Measurements from ENCODE around the gene LRMDA.

DNA sequence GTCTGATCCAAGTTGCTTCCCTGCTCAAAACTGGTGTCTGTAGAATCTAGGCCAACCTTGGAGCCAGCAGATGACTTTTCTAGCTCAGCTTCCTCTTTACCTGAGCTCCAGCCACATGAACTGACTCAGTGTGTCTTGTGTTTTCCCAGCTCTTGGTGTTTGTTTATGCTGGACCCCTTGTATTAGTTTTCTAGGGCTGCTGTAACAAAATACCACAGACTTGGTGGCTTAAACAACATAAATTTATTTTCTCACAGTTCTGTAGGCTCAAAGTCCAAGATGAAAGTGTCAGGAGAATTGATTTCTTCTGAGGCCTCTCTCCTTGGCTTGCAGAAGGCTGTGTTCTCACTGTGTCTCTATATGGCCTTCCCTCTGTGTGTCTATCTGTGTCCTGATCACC is 45.1 kb downstream of the LRMDA start:
- TF ChIP-seq, protein P1, sequence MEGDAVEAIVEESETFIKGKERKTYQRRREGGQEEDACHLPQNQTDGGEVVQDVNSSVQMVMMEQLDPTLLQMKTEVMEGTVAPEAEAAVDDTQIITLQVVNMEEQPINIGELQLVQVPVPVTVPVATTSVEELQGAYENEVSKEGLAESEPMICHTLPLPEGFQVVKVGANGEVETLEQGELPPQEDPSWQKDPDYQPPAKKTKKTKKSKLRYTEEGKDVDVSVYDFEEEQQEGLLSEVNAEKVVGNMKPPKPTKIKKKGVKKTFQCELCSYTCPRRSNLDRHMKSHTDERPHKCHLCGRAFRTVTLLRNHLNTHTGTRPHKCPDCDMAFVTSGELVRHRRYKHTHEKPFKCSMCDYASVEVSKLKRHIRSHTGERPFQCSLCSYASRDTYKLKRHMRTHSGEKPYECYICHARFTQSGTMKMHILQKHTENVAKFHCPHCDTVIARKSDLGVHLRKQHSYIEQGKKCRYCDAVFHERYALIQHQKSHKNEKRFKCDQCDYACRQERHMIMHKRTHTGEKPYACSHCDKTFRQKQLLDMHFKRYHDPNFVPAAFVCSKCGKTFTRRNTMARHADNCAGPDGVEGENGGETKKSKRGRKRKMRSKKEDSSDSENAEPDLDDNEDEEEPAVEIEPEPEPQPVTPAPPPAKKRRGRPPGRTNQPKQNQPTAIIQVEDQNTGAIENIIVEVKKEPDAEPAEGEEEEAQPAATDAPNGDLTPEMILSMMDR (IDR thresholded peaks at IDR 0.05) = no peak
- no peak for TF ChIP-seq EZH2 (IDR thresholded peaks at IDR 0.05; ENCODE audit: borderline replicate concordance, insufficient read depth, low read depth, low read length, poor library complexity, severe bottlenecking)
